ENCODE data around the gene CFAP61. TPM values are rescaled to one million over a fixed set of nuclear protein-coding genes. Genes with fewer than 3 reads are reported as not detected.

The CFAP61 gene
- total RNA-seq, 2 donors from 2014 or later, result 1.0 to 1.9 TPM

- H3K36me3 ChIP-seq, result peaks cover 12% of the 10 kb centered on the region
- H3K4me1 ChIP-seq, result peaks cover 0 to 21% of the 10 kb centered on the region in 2 donors
- no peaks in the 10 kb centered on the region for H3K27me3 ChIP-seq
- no peak for DNase-seq (ENCODE audit: low spot score)
- no peaks in the 10 kb centered on the region for H3K9me3 ChIP-seq
- TF ChIP-seq CTCF (IDR thresholded peaks at IDR 0.05), result no peak
- no peak overlapping the region for H3K27ac ChIP-seq
- H3K4me3 ChIP-seq, result no peak overlapping the region
These were observed 28.9 kb upstream of the CFAP61 start for GRCh38 chr20:20023395-20023794.

- Histone ChIP-seq H3K4me3 (no peak overlapping the region), H3K4me1 (peaks cover 0 to 6% of the 10 kb centered on the region in 2 donors), H3K36me3 (peaks cover 18% of the 10 kb centered on the region), H3K27ac (no peak overlapping the region), H3K9me3 (no peaks in the 10 kb centered on the region), H3K27me3 (no peaks in the 10 kb centered on the region)
- DNase-seq (ENCODE audit: low spot score), result no peak
- TF ChIP-seq CTCF (IDR thresholded peaks at IDR 0.05), result no peak
These were observed 27.4 kb upstream of the CFAP61 start for GRCh38 chr20:20024942-20025341.

GRCh38 chr20:20027284-20027683, 25.0 kb upstream of the CFAP61 start:
- Histone ChIP-seq H3K36me3 (peaks cover 28% of the 10 kb centered on the region), H3K4me1 (no peaks in the 10 kb centered on the region), H3K9me3 (no peaks in the 10 kb centered on the region), H3K27me3 (no peaks in the 10 kb centered on the region), H3K27ac (no peak overlapping the region), H3K4me3 (no peak overlapping the region)
- no peak for TF ChIP-seq CTCF (IDR thresholded peaks at IDR 0.05)
- DNase-seq (ENCODE audit: low spot score), result no peak

GRCh38 chr20:20031790-20032189, 20.5 kb upstream of the CFAP61 start:
- no peaks in the 10 kb centered on the region for H3K4me1 ChIP-seq
- no peaks in the 10 kb centered on the region for H3K27me3 ChIP-seq
- H3K4me3 ChIP-seq, result no peak overlapping the region
- TF ChIP-seq CTCF (IDR thresholded peaks at IDR 0.05), result no peak
- peaks cover 73% of the 10 kb centered on the region for H3K36me3 ChIP-seq
- no peak overlapping the region for H3K27ac ChIP-seq
- H3K9me3 ChIP-seq, result no peaks in the 10 kb centered on the region
- DNase-seq (ENCODE audit: low spot score), result no peak

- H3K36me3 ChIP-seq, result peaks cover 81% of the 10 kb centered on the region
- DNase-seq (ENCODE audit: low spot score), result no peak
- H3K27ac ChIP-seq, result no peak overlapping the region
- no peaks in the 10 kb centered on the region for H3K4me1 ChIP-seq
- H3K4me3 ChIP-seq, result no peak overlapping the region
- no peaks in the 10 kb centered on the region for H3K27me3 ChIP-seq
- TF ChIP-seq CTCF (IDR thresholded peaks at IDR 0.05), result no peak
- H3K9me3 ChIP-seq, result no peaks in the 10 kb centered on the region
These were observed 17.8 kb upstream of the CFAP61 start for GRCh38 chr20:20034486-20034885.

GRCh38 chr20:20036756-20037155, 15.6 kb upstream of the CFAP61 start:
- TF ChIP-seq CTCF (IDR thresholded peaks at IDR 0.05), result no peak
- Histone ChIP-seq H3K27ac (no peak overlapping the region), H3K27me3 (no peaks in the 10 kb centered on the region), H3K4me1 (no peaks in the 10 kb centered on the region), H3K36me3 (peaks cover 96% of the 10 kb centered on the region), H3K9me3 (no peaks in the 10 kb centered on the region), H3K4me3 (no peak overlapping the region)
- no peak for DNase-seq (ENCODE audit: low spot score)
